HCT116 (cell line): ENCODE data around the gene AIM2. TPM values are rescaled to one million over a fixed set of nuclear protein-coding genes. Genes with fewer than 3 reads are reported as not detected.

Experiments used
- ATAC-seq: fragments of 200-7000 bp; cut with Tn5 transposase; 2 replicates; pipeline ENCODE4 v1.9.1; 2020; ENCODE audit warnings: mild to moderate bottlenecking, moderate library complexity
- BruUV-seq: library from RNA; stranded (reverse); fragments of 400-500 nt; replicated peaks from 2 replicates; lab custom pipeline; 2021; lab: Mats Ljungman, UMichigan
- CTCF ChIA-PET: fragments of 300-600 bp; sonication (Branson Sonifier 250); formaldehyde crosslinking; loops from one replicate; lab custom pipeline; 2021; ENCODE audit warnings: antibody characterized with exemption; lab: Charles Lee
- POLR2A ChIA-PET: fragments of 300-600, 350-600 bp; sonication (Branson Sonifier 250); formaldehyde crosslinking; loops from one replicate; lab custom pipeline; 2021; ENCODE audit warnings: antibody characterized with exemption; lab: Charles Lee
- RAD21 ChIA-PET, 2 experiments: fragments of 300-600 bp; sonication (Branson Sonifier 250); formaldehyde crosslinking; loops; one replicate each; lab custom pipeline; 2023; ENCODE audit warnings: low total read pairs in 2 of 2; ENCODE audit not compliant: uncharacterized antibody in 2 of 2, unreplicated experiment in 2 of 2, low non-redundant PET in 1 of 2; lab: Charles Lee
- DNase-seq: peaks from one replicate; pipeline ENCODE4 v3.0.0-alpha.2; 2010; ENCODE audit warnings: low read depth, low spot score
- H2AFZ ChIP-seq: fragments of 200-600 bp; shearing (Covaris generic), sonication (generic); 2 replicates; pipeline ENCODE4 v1.6.1; 2017; ENCODE audit warnings: low read depth, mixed run types, mixed read lengths, antibody characterized with exemption, low read length; ENCODE audit not compliant: poor library complexity, severe bottlenecking
- H3K27ac ChIP-seq: 2 replicates; pipeline ENCODE4 v1.5.1; 2012; ENCODE audit warnings: low read depth, low read length
- H3K27me3 ChIP-seq: fragments of 200-600 bp; sonication (generic); 2 replicates; pipeline ENCODE4 v1.6.1; 2016; ENCODE audit warnings: mixed run types, low read length, mixed read lengths; ENCODE audit not compliant: insufficient read depth
- H3K36me3 ChIP-seq, 2 experiments: fragments of 200-500 bp in 1 of 2; fragments of 200-600 bp in 1 of 2; sonication (Bioruptor generic) in 1 of 2; sonication (generic) in 1 of 2; 2 replicates each; pipeline versions ENCODE4 v1.5.1 to v1.6.1; 2014 to 2016; ENCODE audit warnings: low read length in 2 of 2, inconsistent platforms in 1 of 2, mixed read lengths in 1 of 2, mixed run types in 1 of 2; ENCODE audit not compliant: insufficient read depth in 2 of 2, control insufficient read depth in 1 of 2
- H3K4me1 ChIP-seq, 2 experiments: fragments of 200-600 bp in 1 of 2; sonication (generic) in 1 of 2; 2 replicates each; pipeline versions ENCODE4 v1.5.1 to v1.6.1; 2012 to 2017; ENCODE audit warnings: low read length in 2 of 2, inconsistent platforms in 1 of 2, mild to moderate bottlenecking in 1 of 2, mixed read lengths in 1 of 2, mixed run types in 1 of 2, moderate library complexity in 1 of 2; ENCODE audit not compliant: insufficient read depth in 2 of 2, control insufficient read depth in 1 of 2
- H3K4me2 ChIP-seq: fragments of 200-600 bp; sonication (generic); 2 replicates; pipeline ENCODE4 v1.6.1; 2017; ENCODE audit warnings: mixed run types, low read length, mixed read lengths
- H3K4me3 ChIP-seq, 2 experiments: fragments of 200-600 bp in 1 of 2; sonication (generic) in 1 of 2; replicated peaks in 1 of 2; 2 replicates each; pipeline ENCODE4 v1.5.1; 2011 to 2016; ENCODE audit warnings: low read length in 2 of 2, control low read depth in 1 of 2, low read depth in 1 of 2, mild to moderate bottlenecking in 1 of 2, mixed read lengths in 1 of 2, mixed run types in 1 of 2
- H3K79me2 ChIP-seq: fragments of 200-600 bp; sonication (generic); 2 replicates; pipeline ENCODE4 v1.6.1; 2017; ENCODE audit warnings: mild to moderate bottlenecking, mixed run types, low read length, moderate library complexity, mixed read lengths; ENCODE audit not compliant: insufficient read depth
- H3K9ac ChIP-seq: fragments of 200-600 bp; sonication (generic); 2 replicates; pipeline ENCODE4 v1.6.1; 2016; ENCODE audit warnings: low read length, mixed read lengths
- H3K9me2 ChIP-seq: fragments of 200-600 bp; sonication (generic), shearing (Covaris generic); 2 replicates; pipeline ENCODE4 v1.6.1; 2017; ENCODE audit warnings: mixed run types, mild to moderate bottlenecking, moderate library complexity; ENCODE audit not compliant: insufficient read depth
- H3K9me3 ChIP-seq, 2 experiments: fragments of 200-500 bp in 1 of 2; fragments of 200-600 bp in 1 of 2; sonication (Bioruptor generic) in 1 of 2; sonication (generic) in 1 of 2; 2 replicates each; pipeline ENCODE4 v1.6.1; 2014 to 2017; ENCODE audit warnings: low read length in 2 of 2, mixed read lengths in 2 of 2, inconsistent platforms in 1 of 2, low read depth in 1 of 2, mild to moderate bottlenecking in 1 of 2, mixed run types in 1 of 2, moderate library complexity in 1 of 2; ENCODE audit not compliant: control insufficient read depth in 1 of 2, insufficient read depth in 1 of 2
- H4K20me1 ChIP-seq: fragments of 200-600 bp; sonication (generic), shearing (Covaris generic); 2 replicates; pipeline ENCODE4 v1.6.1; 2017; ENCODE audit warnings: mixed run types, mild to moderate bottlenecking, moderate library complexity; ENCODE audit not compliant: insufficient read depth
- EZH2phosphoT487 ChIP-seq: fragments of 200-600 bp; IDR thresholded peaks from 2 replicates; pipeline ENCODE4 v1.6.1; 2018; ENCODE audit warnings: antibody characterized with exemption, borderline replicate concordance
- JUND ChIP-seq: IDR thresholded peaks from 2 replicates; pipeline ENCODE4 v1.6.1; 2012
- RAD21 ChIP-seq: IDR thresholded peaks from 2 replicates; pipeline ENCODE4 v1.6.1; 2012; ENCODE audit warnings: low read depth, mild to moderate bottlenecking
- TCF7L2 ChIP-seq: IDR thresholded peaks from 2 replicates; pipeline ENCODE4 v1.7.0; 2011; ENCODE audit warnings: borderline replicate concordance, inconsistent platforms; ENCODE audit not compliant: insufficient read depth, insufficient read length; ENCODE audit errors: extremely low read depth
- ZFX ChIP-seq: fragments of 450-650 bp; IDR thresholded peaks from 2 replicates; pipeline ENCODE4 v1.6.1; 2017
- ZNF274 ChIP-seq: fragments of 200-500 bp; sonication (Bioruptor generic); IDR thresholded peaks from 2 replicates; pipeline ENCODE4 v1.6.1; 2014; ENCODE audit warnings: mild to moderate bottlenecking, low read depth, low read length, inconsistent platforms
- intact Hi-C: fragments of 100-400 bp; cut with micrococcal nuclease; formaldehyde crosslinking; loops from 2 replicates; pipeline ENCODE4 v1.10.0; 2022
- total RNA-seq: library from RNA; stranded (reverse); gene quantifications from one replicate; pipeline ENCODE4 v1.2.1, GENCODE V29; 2021; ENCODE audit not compliant: unreplicated experiment
- TF ChIP-seq, protein P1 (sequence below): IDR thresholded peaks from 2 replicates; pipeline ENCODE4 v1.6.1; 2011; ENCODE audit warnings: mild to moderate bottlenecking, low read length, moderate library complexity; ENCODE audit not compliant: insufficient replicate concordance; ENCODE audit errors: extremely low read depth
- TF ChIP-seq, protein P2 (sequence below), 3 experiments: fragments of 200-600 bp in 1 of 3; sonication (generic) in 1 of 3; IDR thresholded peaks in 2 of 3; conservative IDR thresholded peaks in 1 of 3; 2 replicates each; pipeline ENCODE4 v1.5.1; 2012 to 2017; ENCODE audit warnings: low read depth in 2 of 3, low read length in 2 of 3, antibody characterized with exemption in 1 of 3, borderline replicate concordance in 1 of 3, control low read depth in 1 of 3, mild to moderate bottlenecking in 1 of 3, mixed read lengths in 1 of 3, mixed run types in 1 of 3, moderate library complexity in 1 of 3; ENCODE audit not compliant: insufficient read depth in 1 of 3
- TF ChIP-seq, protein P3 (sequence below): IDR thresholded peaks from 2 replicates; pipeline ENCODE4 v1.6.1; 2012; ENCODE audit warnings: low read depth

AIM2 gene
- total RNA-seq, 1 experiment from 2014 or later, result not detected

GRCh38 chr1:159071970-159072582, 4.5 kb downstream of the AIM2 start:
- no peaks in the 10 kb centered on the region for H3K9me3 ChIP-seq
- DNase-seq, result peak; percentile 48
- no peaks in the 10 kb centered on the region for H3K9me2 ChIP-seq
- H2AFZ ChIP-seq, result no peak overlapping the region
- ATAC-seq, result peak; percentile 83
- H3K27ac ChIP-seq, result no peak overlapping the region
- TF ChIP-seq ZNF274 (no peak), TCF7L2 (no peak), JUND (no peak), ZFX (no peak), RAD21 (peak; percentile 66), EZH2phosphoT487 (no peak)
- TF ChIP-seq, protein P1, sequence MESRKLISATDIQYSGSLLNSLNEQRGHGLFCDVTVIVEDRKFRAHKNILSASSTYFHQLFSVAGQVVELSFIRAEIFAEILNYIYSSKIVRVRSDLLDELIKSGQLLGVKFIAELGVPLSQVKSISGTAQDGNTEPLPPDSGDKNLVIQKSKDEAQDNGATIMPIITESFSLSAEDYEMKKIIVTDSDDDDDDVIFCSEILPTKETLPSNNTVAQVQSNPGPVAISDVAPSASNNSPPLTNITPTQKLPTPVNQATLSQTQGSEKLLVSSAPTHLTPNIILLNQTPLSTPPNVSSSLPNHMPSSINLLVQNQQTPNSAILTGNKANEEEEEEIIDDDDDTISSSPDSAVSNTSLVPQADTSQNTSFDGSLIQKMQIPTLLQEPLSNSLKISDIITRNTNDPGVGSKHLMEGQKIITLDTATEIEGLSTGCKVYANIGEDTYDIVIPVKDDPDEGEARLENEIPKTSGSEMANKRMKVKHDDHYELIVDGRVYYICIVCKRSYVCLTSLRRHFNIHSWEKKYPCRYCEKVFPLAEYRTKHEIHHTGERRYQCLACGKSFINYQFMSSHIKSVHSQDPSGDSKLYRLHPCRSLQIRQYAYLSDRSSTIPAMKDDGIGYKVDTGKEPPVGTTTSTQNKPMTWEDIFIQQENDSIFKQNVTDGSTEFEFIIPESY, result no peak
- TF ChIP-seq, protein P2, sequence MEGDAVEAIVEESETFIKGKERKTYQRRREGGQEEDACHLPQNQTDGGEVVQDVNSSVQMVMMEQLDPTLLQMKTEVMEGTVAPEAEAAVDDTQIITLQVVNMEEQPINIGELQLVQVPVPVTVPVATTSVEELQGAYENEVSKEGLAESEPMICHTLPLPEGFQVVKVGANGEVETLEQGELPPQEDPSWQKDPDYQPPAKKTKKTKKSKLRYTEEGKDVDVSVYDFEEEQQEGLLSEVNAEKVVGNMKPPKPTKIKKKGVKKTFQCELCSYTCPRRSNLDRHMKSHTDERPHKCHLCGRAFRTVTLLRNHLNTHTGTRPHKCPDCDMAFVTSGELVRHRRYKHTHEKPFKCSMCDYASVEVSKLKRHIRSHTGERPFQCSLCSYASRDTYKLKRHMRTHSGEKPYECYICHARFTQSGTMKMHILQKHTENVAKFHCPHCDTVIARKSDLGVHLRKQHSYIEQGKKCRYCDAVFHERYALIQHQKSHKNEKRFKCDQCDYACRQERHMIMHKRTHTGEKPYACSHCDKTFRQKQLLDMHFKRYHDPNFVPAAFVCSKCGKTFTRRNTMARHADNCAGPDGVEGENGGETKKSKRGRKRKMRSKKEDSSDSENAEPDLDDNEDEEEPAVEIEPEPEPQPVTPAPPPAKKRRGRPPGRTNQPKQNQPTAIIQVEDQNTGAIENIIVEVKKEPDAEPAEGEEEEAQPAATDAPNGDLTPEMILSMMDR (IDR thresholded peaks at IDR 0.05 in 2 of 3, conservative IDR thresholded peaks at IDR 0.05 in 1 of 3; ENCODE audit: borderline replicate concordance in 1 of 3, insufficient read depth in 1 of 3, low read depth in 2 of 3, low read length in 2 of 3), result peak; percentile 46 to 67 (median 50); a peak in 5 of 6 replicates
- TF ChIP-seq, protein P3, sequence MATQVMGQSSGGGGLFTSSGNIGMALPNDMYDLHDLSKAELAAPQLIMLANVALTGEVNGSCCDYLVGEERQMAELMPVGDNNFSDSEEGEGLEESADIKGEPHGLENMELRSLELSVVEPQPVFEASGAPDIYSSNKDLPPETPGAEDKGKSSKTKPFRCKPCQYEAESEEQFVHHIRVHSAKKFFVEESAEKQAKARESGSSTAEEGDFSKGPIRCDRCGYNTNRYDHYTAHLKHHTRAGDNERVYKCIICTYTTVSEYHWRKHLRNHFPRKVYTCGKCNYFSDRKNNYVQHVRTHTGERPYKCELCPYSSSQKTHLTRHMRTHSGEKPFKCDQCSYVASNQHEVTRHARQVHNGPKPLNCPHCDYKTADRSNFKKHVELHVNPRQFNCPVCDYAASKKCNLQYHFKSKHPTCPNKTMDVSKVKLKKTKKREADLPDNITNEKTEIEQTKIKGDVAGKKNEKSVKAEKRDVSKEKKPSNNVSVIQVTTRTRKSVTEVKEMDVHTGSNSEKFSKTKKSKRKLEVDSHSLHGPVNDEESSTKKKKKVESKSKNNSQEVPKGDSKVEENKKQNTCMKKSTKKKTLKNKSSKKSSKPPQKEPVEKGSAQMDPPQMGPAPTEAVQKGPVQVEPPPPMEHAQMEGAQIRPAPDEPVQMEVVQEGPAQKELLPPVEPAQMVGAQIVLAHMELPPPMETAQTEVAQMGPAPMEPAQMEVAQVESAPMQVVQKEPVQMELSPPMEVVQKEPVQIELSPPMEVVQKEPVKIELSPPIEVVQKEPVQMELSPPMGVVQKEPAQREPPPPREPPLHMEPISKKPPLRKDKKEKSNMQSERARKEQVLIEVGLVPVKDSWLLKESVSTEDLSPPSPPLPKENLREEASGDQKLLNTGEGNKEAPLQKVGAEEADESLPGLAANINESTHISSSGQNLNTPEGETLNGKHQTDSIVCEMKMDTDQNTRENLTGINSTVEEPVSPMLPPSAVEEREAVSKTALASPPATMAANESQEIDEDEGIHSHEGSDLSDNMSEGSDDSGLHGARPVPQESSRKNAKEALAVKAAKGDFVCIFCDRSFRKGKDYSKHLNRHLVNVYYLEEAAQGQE, result no peak
- no peak overlapping the region for H3K9ac ChIP-seq
- CTCF ChIA-PET, result interaction anchor here (0.9 to 2.7 kb wide), 5 partner anchors 72 to 947 kb away, joined by 3 to 11 read pairs (median 3); no protein-coding TSS in a partner anchor
- no peaks in the 10 kb centered on the region; the same call in 1 of the 2 replicates for H3K27me3 ChIP-seq
- no peaks in the 10 kb centered on the region for H3K36me3 ChIP-seq
- H3K4me1 ChIP-seq, result no peaks in the 10 kb centered on the region
- H3K79me2 ChIP-seq, result no peaks in the 10 kb centered on the region
- no peak overlapping the region for H3K4me3 ChIP-seq
- H4K20me1 ChIP-seq, result no peaks in the 10 kb centered on the region
- H3K4me2 ChIP-seq, result no peak overlapping the region
- RAD21 ChIA-PET, result no interaction called here
- BruUV-seq, result no TSS peak
- intact Hi-C loops, result loop anchor here (2.0 to 10.0 kb wide), 3 partner anchors 567 to 1107 kb away; no protein-coding TSS in a partner anchor
- POLR2A ChIA-PET, result no interaction called here
